Measurements from ENCODE around the gene UBA52.

The UBA52 gene

DNA sequence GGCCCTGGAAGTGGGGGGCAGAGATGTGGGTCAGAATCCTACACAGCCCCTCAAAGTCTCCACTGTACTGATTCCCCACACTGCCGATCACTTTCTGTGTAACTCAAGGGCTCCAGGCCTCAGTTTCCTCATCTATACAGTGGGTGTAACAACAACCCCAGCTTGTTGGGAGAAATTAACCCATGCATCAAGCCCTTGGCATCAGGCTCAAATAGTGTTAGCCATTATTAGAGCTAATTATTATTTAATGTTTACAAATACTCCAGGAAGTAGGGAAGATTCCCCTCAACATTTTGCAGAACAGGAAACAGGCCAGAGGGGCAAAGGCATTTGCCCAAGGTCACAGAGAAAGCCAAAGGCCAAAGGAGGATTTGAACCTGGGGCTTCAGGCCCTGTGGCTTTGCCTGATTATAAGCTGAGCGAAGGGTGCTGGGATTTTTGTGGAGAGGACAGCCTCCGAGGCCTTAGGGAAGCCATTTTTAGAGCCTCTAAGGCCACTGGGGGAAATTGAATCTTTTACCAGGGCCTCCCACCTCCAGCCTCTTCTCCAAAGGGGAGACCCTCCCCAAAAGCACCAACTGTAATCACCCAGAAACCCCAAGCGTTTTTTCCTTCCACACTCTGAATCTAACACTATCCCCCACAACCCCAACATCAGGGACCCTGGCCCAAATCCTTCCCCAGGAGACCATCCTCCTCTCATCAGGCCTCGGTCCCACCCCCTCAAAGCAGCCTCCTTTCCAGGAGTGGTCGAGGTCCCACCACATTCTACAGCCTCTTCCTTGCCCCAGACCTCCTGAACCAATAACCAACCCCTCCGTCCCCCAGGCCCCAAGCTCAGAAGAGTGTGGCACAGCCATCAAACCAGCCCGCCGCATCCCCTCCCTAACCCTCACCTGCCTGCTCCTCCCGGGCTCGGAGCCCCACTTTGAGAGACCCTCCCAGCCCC is 29.4 kb upstream of the UBA52 start:
- DNase-seq (ENCODE audit: low spot score) (no peak), ATAC-seq (ENCODE audit: low read depth) (no peak)
- peak overlapping the region; percentile 53 for H3K4me3 ChIP-seq (ENCODE audit: severe bottlenecking)
- H3K9me3 ChIP-seq (ENCODE audit: severe bottlenecking): no peaks in the 10 kb centered on the region
- H3K27ac ChIP-seq (ENCODE audit: poor library complexity, severe bottlenecking): peak overlapping the region; percentile 78
- TF ChIP-seq, protein P1, sequence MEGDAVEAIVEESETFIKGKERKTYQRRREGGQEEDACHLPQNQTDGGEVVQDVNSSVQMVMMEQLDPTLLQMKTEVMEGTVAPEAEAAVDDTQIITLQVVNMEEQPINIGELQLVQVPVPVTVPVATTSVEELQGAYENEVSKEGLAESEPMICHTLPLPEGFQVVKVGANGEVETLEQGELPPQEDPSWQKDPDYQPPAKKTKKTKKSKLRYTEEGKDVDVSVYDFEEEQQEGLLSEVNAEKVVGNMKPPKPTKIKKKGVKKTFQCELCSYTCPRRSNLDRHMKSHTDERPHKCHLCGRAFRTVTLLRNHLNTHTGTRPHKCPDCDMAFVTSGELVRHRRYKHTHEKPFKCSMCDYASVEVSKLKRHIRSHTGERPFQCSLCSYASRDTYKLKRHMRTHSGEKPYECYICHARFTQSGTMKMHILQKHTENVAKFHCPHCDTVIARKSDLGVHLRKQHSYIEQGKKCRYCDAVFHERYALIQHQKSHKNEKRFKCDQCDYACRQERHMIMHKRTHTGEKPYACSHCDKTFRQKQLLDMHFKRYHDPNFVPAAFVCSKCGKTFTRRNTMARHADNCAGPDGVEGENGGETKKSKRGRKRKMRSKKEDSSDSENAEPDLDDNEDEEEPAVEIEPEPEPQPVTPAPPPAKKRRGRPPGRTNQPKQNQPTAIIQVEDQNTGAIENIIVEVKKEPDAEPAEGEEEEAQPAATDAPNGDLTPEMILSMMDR (IDR thresholded peaks at IDR 0.05; ENCODE audit: poor library complexity, severe bottlenecking): no peak
- H3K36me3 ChIP-seq (ENCODE audit: low read depth): peaks cover 30% of the 10 kb centered on the region
- H3K27me3 ChIP-seq (ENCODE audit: insufficient read depth, poor library complexity, severe bottlenecking): no peaks in the 10 kb centered on the region
- no peaks in the 10 kb centered on the region for H3K4me1 ChIP-seq (ENCODE audit: insufficient read depth, poor library complexity, severe bottlenecking)

DNA sequence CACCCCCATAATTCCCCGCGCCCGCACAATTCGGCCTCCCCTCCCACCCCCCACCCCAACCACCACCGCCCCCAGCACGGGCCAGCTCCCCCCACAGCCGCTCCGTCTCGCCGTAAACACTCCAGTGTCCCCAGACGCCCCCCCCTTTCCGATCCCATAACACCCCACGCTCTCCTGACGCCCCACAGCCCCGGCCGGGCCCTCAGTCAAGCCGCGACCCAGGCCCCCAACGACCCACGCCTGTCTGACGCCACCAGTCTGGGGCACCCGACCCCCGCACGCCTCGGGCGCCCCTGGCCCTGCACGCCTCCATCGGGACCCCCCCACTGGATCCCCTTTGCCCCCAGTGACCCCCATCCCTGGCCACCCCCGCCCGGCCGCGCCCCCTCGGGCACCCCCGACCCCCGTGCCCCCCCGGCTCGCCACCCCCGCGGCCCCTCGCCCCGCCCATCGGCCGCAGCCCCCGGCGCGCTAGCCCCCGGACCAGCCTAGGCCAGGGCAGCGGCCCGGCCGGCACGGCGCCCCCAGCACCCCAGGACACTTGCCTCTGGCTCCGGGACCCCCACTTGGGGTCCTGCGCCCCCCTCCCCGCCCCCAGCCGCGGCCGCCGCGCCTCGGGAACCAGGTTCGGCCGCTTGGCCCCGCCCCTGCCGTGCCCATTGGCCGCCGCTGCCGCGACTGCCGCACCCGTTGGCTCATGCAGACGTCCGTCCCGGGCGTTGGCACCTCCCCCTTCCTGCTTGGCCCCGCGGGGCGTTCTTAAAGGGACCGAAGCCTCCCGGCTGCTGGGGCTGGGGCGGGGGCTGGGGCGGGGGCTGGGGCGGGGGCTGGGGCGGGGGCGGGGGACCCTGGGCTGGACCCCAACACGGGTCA is 28.5 kb upstream of the UBA52 start, which contains the start of gene FKBP8:
FKBP8 (minus strand) TSS at position 633 of the 873 bp plus-strand sequence. CDS start 1,603 bp downstream, outside the sequence.
- DNase-seq (ENCODE audit: low spot score) (peak; percentile 91), ATAC-seq (ENCODE audit: low read depth) (peak; percentile 97)
- Histone ChIP-seq H3K27me3 (ENCODE audit: insufficient read depth, poor library complexity, severe bottlenecking) (no peaks in the 10 kb centered on the region), H3K27ac (ENCODE audit: poor library complexity, severe bottlenecking) (peak within 1 kb of the TSS; percentile 78), H3K4me3 (ENCODE audit: severe bottlenecking) (peak within 1 kb of the TSS; percentile 53), H3K9me3 (ENCODE audit: severe bottlenecking) (no peaks in the 10 kb centered on the region), H3K36me3 (ENCODE audit: low read depth) (peaks cover 24% of the 10 kb centered on the region), H3K4me1 (ENCODE audit: insufficient read depth, poor library complexity, severe bottlenecking) (no peaks in the 10 kb centered on the region)
- TF ChIP-seq, protein P1 (IDR thresholded peaks at IDR 0.05; ENCODE audit: poor library complexity, severe bottlenecking): no peak

DNA sequence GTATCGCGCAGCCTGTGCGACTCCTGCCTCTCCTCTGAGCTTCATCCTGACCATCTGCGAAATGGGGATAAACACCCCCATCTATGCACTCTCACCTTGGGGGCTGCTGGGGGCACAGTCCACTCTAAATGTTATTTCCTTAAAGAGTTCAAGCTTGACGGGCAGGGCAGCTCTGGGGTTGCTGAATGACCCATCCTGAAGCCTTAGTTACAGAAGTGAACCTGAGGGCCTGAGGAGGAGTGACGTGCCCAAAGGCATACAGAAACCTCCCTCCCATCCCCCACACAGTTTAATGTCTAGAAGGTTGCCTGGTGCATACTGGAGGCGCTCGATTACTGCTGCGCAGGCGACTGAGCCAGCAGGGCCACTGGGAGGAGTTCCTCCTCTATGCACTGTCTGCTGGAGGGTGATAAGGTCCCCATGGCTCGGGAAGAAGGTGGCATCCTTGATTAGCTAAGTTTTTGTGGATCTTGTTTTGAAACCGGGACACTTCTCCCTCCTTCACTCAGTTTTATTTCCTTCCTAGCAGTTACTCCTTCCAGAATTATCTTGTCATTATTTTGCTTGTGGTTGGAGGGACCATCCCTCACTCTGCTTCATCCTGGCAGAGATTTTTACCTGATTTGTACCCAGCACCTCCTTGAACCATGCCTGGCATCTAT is 27.7 kb upstream of the UBA52 start:
- Histone ChIP-seq H3K4me3 (ENCODE audit: severe bottlenecking) (peak overlapping the region; percentile 53), H3K4me1 (ENCODE audit: insufficient read depth, poor library complexity, severe bottlenecking) (no peaks in the 10 kb centered on the region), H3K36me3 (ENCODE audit: low read depth) (peaks cover 24% of the 10 kb centered on the region), H3K27me3 (ENCODE audit: insufficient read depth, poor library complexity, severe bottlenecking) (no peaks in the 10 kb centered on the region), H3K27ac (ENCODE audit: poor library complexity, severe bottlenecking) (peak overlapping the region; percentile 78), H3K9me3 (ENCODE audit: severe bottlenecking) (no peaks in the 10 kb centered on the region)
- ATAC-seq (ENCODE audit: low read depth): peak; percentile 69
- TF ChIP-seq, protein P1 (IDR thresholded peaks at IDR 0.05; ENCODE audit: poor library complexity, severe bottlenecking): peak; percentile 16
- DNase-seq (ENCODE audit: low spot score): no peak

DNA sequence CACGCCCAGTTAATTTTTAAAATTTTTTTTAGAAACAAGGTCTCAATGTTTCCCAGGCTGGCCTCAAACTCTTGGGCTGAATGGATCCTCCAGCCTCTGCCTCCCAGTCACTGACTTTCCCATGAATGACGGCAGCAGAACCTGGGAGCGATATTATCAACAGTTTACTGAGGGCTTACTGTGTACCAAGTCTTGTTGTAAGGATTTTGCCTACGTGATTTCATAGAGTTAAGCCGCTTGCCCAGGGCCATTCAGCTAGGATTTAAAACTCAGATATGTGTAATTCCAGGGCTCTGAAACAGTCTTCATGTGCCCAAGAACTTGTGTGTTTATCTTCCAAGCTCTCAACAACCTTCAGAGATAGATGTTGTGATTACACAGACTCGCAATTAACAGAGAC is 20.0 kb upstream of the UBA52 start:
- ATAC-seq (ENCODE audit: low read depth): no peak
- H3K9me3 ChIP-seq (ENCODE audit: severe bottlenecking): no peaks in the 10 kb centered on the region

More for the DNA sequence above, 20.0 kb upstream of the UBA52 start:
- Histone ChIP-seq H3K36me3 (ENCODE audit: low read depth) (no peaks in the 10 kb centered on the region), H3K4me1 (ENCODE audit: insufficient read depth, poor library complexity, severe bottlenecking) (no peaks in the 10 kb centered on the region), H3K27me3 (ENCODE audit: insufficient read depth, poor library complexity, severe bottlenecking) (no peaks in the 10 kb centered on the region), H3K4me3 (ENCODE audit: severe bottlenecking) (no peak overlapping the region), H3K27ac (ENCODE audit: poor library complexity, severe bottlenecking) (no peak overlapping the region)
- DNase-seq (ENCODE audit: low spot score): no peak
- TF ChIP-seq, protein P1 (IDR thresholded peaks at IDR 0.05; ENCODE audit: poor library complexity, severe bottlenecking): no peak
